Smooth muscle cell (in vitro differentiated cells): ENCODE measurements around the gene MPZL1. TPM values are rescaled to one million over a fixed set of nuclear protein-coding genes. Genes with fewer than 3 reads are reported as not detected.

Experiments used
- DNase-seq: peaks from one replicate; lab custom pipeline; 2025; ENCODE audit not compliant: unreplicated experiment; lab: John Stamatoyannopoulos, UW
- H2AFZ ChIP-seq: fragments of 200-600 bp; sonication (generic); 2 replicates; pipeline ENCODE4 v1.6.0; 2016; ENCODE audit warnings: antibody characterized with exemption, low read depth, mild to moderate bottlenecking
- H3F3A ChIP-seq: fragments of 200-600 bp; sonication (generic); 2 replicates; pipeline ENCODE4 v1.6.0; 2017; ENCODE audit warnings: antibody characterized with exemption, low read depth
- H3K27ac ChIP-seq: fragments of 200-600 bp; sonication (generic); 2 replicates; pipeline ENCODE4 v1.5.1; 2016; ENCODE audit warnings: low read depth, mild to moderate bottlenecking
- H3K27me3 ChIP-seq: fragments of 200-600 bp; sonication (generic); 2 replicates; pipeline ENCODE4 v1.6.1; 2016; ENCODE audit warnings: low read depth, mild to moderate bottlenecking
- H3K36me3 ChIP-seq: fragments of 200-600 bp; sonication (generic); 2 replicates; pipeline ENCODE4 v1.5.1; 2016; ENCODE audit warnings: low read depth
- H3K4me1 ChIP-seq: fragments of 200-600 bp; sonication (generic); 2 replicates; pipeline ENCODE4 v1.5.1; 2016; ENCODE audit warnings: low read depth
- H3K4me2 ChIP-seq: fragments of 200-600 bp; sonication (generic); 2 replicates; pipeline ENCODE4 v1.6.0; 2016; ENCODE audit warnings: mild to moderate bottlenecking
- H3K4me3 ChIP-seq: fragments of 200-600 bp; sonication (generic); 2 replicates; pipeline ENCODE4 v1.5.1; 2016; ENCODE audit warnings: mild to moderate bottlenecking
- H3K79me2 ChIP-seq: fragments of 200-600 bp; sonication (generic); 2 replicates; pipeline ENCODE4 v1.6.0; 2016; ENCODE audit warnings: low read depth, mild to moderate bottlenecking
- H3K9ac ChIP-seq: fragments of 200-600 bp; sonication (generic); 2 replicates; pipeline ENCODE4 v1.6.0; 2016; ENCODE audit warnings: low read depth
- H3K9me3 ChIP-seq: fragments of 200-600 bp; sonication (generic); replicated peaks from 2 replicates; pipeline ENCODE4 v1.5.1; 2016; ENCODE audit warnings: low read depth
- H4K20me1 ChIP-seq: fragments of 200-600 bp; sonication (generic); 2 replicates; pipeline ENCODE4 v1.6.0; 2016; ENCODE audit warnings: low read depth
- WGBS: methylation state at CpG from one replicate; pipeline ENCODE4 v1.1.7; 2016; ENCODE audit warnings: low lambda C conversion rate; 5-methylcytosine and 5-hydroxymethylcytosine counted together
- polyA plus RNA-seq: library from polyadenylated mRNA; unstranded; fragments of >200 nt; fragmentation: Nextera tagmentation; extraction: Ambion mirVana; gene quantifications from 2 replicates; pipeline ENCODE4 v1.2.1, GENCODE V29; 2016
- total RNA-seq: library from RNA; depleted of rRNA; stranded (reverse); fragments of >200 nt; gene quantifications from 2 replicates; pipeline ENCODE4 v1.2.3, GENCODE V29; 2014
- TF ChIP-seq, protein P1 (sequence below): fragments of 200-600 bp; sonication (generic); IDR thresholded peaks from 2 replicates; pipeline ENCODE4 v1.5.1; 2017; ENCODE audit warnings: borderline replicate concordance, mild to moderate bottlenecking, antibody characterized with exemption; ENCODE audit not compliant: insufficient read depth, poor library complexity, severe bottlenecking

Gene MPZL1
- total and polyA plus RNA-seq, 2 experiments from 2014 or later: 250 to 276 TPM

DNA sequence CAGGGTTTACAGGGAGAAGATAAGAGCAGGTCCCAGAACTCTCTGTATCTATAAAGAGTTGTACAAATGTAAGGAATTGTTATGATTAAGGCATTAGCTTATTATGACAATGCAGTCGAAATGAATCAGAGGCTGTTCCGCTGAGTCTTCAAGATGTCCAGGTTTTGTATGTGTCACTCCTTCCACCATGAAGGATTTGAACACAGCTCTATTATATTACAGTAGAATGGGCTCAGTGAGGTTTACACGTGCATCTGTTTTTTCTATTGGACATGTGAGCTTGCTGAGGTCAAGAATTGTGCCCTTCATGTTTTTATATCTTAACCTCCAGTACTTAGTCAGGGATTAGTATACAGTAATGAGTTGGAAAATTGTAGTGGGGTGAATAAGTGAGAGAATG is 86.3 kb downstream of the MPZL1 start:
- Histone ChIP-seq H3F3A (no peaks in the 10 kb centered on the region), H3K36me3 (no peaks in the 10 kb centered on the region), H3K4me3 (no peak overlapping the region), H3K4me2 (no peak overlapping the region), H3K27me3 (no peaks in the 10 kb centered on the region), H3K9me3 (no peaks in the 10 kb centered on the region), H2AFZ (no peak overlapping the region), H3K79me2 (no peaks in the 10 kb centered on the region), H3K4me1 (no peaks in the 10 kb centered on the region), H3K9ac (no peak overlapping the region), H3K27ac (no peak overlapping the region), H4K20me1 (no peaks in the 10 kb centered on the region)
- TF ChIP-seq, protein P1, sequence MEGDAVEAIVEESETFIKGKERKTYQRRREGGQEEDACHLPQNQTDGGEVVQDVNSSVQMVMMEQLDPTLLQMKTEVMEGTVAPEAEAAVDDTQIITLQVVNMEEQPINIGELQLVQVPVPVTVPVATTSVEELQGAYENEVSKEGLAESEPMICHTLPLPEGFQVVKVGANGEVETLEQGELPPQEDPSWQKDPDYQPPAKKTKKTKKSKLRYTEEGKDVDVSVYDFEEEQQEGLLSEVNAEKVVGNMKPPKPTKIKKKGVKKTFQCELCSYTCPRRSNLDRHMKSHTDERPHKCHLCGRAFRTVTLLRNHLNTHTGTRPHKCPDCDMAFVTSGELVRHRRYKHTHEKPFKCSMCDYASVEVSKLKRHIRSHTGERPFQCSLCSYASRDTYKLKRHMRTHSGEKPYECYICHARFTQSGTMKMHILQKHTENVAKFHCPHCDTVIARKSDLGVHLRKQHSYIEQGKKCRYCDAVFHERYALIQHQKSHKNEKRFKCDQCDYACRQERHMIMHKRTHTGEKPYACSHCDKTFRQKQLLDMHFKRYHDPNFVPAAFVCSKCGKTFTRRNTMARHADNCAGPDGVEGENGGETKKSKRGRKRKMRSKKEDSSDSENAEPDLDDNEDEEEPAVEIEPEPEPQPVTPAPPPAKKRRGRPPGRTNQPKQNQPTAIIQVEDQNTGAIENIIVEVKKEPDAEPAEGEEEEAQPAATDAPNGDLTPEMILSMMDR: no peak
- DNase-seq: no peak
- 77% methylated on average over 3 of the region's 3 CpGs for WGBS

DNA sequence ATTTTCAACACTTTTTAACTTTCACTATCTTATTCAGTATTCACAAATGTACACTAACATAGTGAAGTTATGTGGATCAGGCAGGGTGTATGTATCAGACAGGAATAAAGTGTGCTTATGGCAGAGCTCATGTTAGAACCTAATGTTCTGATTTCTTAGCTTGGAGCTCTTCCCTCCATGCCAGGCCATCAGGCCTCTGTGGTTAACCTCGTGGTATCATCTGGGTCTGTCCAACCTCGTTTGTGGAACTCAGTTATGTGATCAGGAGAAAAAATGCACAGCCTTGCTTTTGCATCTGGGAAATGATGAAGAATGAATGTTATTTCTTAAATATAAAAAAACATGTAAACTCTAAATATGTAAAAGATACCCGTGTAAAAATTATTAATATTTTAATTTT is 86.9 kb downstream of the MPZL1 start:
- TF ChIP-seq, protein P1: no peak
- no peaks in the 10 kb centered on the region for H3F3A ChIP-seq
- no peak overlapping the region for H2AFZ ChIP-seq
- H3K9me3 ChIP-seq: no peaks in the 10 kb centered on the region
- H3K27ac ChIP-seq: no peak overlapping the region
- no peaks in the 10 kb centered on the region for H3K36me3 ChIP-seq
- 61% methylated on average over 3 of the region's 3 CpGs for WGBS
- no peaks in the 10 kb centered on the region for H4K20me1 ChIP-seq
- H3K79me2 ChIP-seq: no peaks in the 10 kb centered on the region
- no peak for DNase-seq
- H3K4me3 ChIP-seq: no peak overlapping the region
- no peak overlapping the region for H3K9ac ChIP-seq
- no peaks in the 10 kb centered on the region for H3K27me3 ChIP-seq
- no peaks in the 10 kb centered on the region for H3K4me1 ChIP-seq
- H3K4me2 ChIP-seq: no peak overlapping the region

- Histone ChIP-seq H3F3A (no peaks in the 10 kb centered on the region), H3K36me3 (no peaks in the 10 kb centered on the region), H3K4me2 (no peak overlapping the region), H3K27me3 (no peaks in the 10 kb centered on the region), H3K9me3 (no peaks in the 10 kb centered on the region), H3K4me1 (no peaks in the 10 kb centered on the region), H3K79me2 (no peaks in the 10 kb centered on the region), H3K9ac (no peak overlapping the region), H3K27ac (no peak overlapping the region), H4K20me1 (no peaks in the 10 kb centered on the region), H2AFZ (no peak overlapping the region), H3K4me3 (no peak overlapping the region)
- TF ChIP-seq, protein P1: no peak
- DNase-seq: no peak
These were observed 91.2 kb downstream of the MPZL1 start for GRCh38 chr1:167812972-167813371.

DNA sequence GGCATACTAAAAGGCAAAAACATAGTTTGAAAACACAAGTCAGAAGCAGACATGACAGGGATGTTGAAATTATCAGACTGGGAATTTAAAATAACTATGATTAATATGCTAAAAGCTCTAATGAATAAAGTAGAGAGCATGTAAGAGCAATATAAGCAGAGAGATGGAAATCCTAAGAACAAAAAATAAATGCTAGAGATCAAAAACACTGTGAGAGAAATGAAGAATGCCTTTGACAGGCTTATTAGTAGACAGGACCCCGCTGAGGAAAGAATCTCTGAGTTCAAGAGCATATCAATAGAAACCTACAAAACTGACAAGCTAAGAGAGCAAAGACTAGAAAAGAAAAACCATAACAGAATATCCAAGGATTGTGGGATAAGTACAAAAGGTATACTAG is 93.9 kb downstream of the MPZL1 start:
- Histone ChIP-seq H3K4me2 (no peak overlapping the region), H3K9me3 (no peaks in the 10 kb centered on the region), H3K4me1 (peaks cover 4% of the 10 kb centered on the region), H3K36me3 (no peaks in the 10 kb centered on the region), H3F3A (peaks cover 4% of the 10 kb centered on the region), H3K9ac (no peak overlapping the region), H4K20me1 (no peaks in the 10 kb centered on the region), H2AFZ (no peak overlapping the region), H3K27me3 (no peaks in the 10 kb centered on the region), H3K4me3 (no peak overlapping the region), H3K79me2 (no peaks in the 10 kb centered on the region), H3K27ac (no peak overlapping the region)
- 100% methylated on average over 1 of the region's 1 CpG for WGBS
- no peak for DNase-seq
- TF ChIP-seq, protein P1: no peak
